ENCODE measurements around the gene RREB1. TPM values are rescaled to one million over a fixed set of nuclear protein-coding genes. Genes with fewer than 3 reads are reported as not detected.

RREB1 gene
- polyA plus RNA-seq, 1 donor from 2014 or later: not detected

GRCh38 chr6:7153789-7154188 is 46.0 kb downstream of the RREB1 start:
- Histone ChIP-seq H3K9me2 (ENCODE audit: insufficient read depth, low read length) (no peaks in the 10 kb centered on the region), H3K27ac (ENCODE audit: low read length) (no peak overlapping the region), H2AFZ (ENCODE audit: low read depth, low read length) (no peak overlapping the region), H3K36me3 (ENCODE audit: insufficient read depth, low read length) (no peaks in the 10 kb centered on the region), H3K4me3 (ENCODE audit: low read length) (no peak overlapping the region), H3K4me2 (ENCODE audit: low read length) (no peak overlapping the region), H3K9ac (ENCODE audit: low read length) (no peak overlapping the region), H3K9me3 (ENCODE audit: low read length) (no peaks in the 10 kb centered on the region), H4K20me1 (ENCODE audit: insufficient read depth) (no peaks in the 10 kb centered on the region), H3K79me2 (replicated peaks; ENCODE audit: insufficient read depth, low read length) (no peaks in the 10 kb centered on the region), H3F3A (ENCODE audit: insufficient read depth, low read length, poor library complexity, severe bottlenecking) (no peaks in the 10 kb centered on the region), H3K27me3 (ENCODE audit: insufficient read depth, low read depth, low read length) (no peaks in the 10 kb centered on the region)
- no peak for TF ChIP-seq TAF1 (IDR thresholded peaks at IDR 0.05; ENCODE audit: low read depth)
- no peak for TF ChIP-seq EP300 (conservative IDR thresholded peaks at IDR 0.05; ENCODE audit: poor library complexity, severe bottlenecking)

GRCh38 chr6:7154341-7155139 is 46.8 kb downstream of the RREB1 start:
- no peak overlapping the region for H3K27ac ChIP-seq (ENCODE audit: low read length)
- H3K9ac ChIP-seq (ENCODE audit: low read length): no peak overlapping the region
- no peaks in the 10 kb centered on the region for H3K27me3 ChIP-seq (ENCODE audit: insufficient read depth, low read depth, low read length)
- H4K20me1 ChIP-seq (ENCODE audit: insufficient read depth): no peaks in the 10 kb centered on the region
- no peak overlapping the region for H2AFZ ChIP-seq (ENCODE audit: low read depth, low read length)
- H3K9me2 ChIP-seq (ENCODE audit: insufficient read depth, low read length): no peaks in the 10 kb centered on the region
- no peak for TF ChIP-seq EP300 (conservative IDR thresholded peaks at IDR 0.05; ENCODE audit: poor library complexity, severe bottlenecking)
- TF ChIP-seq SMC3 (conservative IDR thresholded peaks at IDR 0.05; ENCODE audit: poor library complexity): no peak
- no peak for TF ChIP-seq EZH2 (IDR thresholded peaks at IDR 0.05; ENCODE audit: borderline replicate concordance, insufficient read depth, low read length, poor library complexity, severe bottlenecking)
- TF ChIP-seq TAF1 (IDR thresholded peaks at IDR 0.05; ENCODE audit: low read depth): no peak
- H3F3A ChIP-seq (ENCODE audit: insufficient read depth, low read length, poor library complexity, severe bottlenecking): no peaks in the 10 kb centered on the region
- no peaks in the 10 kb centered on the region for H3K79me2 ChIP-seq (replicated peaks; ENCODE audit: insufficient read depth, low read length)
- H3K9me3 ChIP-seq (ENCODE audit: low read length): no peaks in the 10 kb centered on the region
- no peaks in the 10 kb centered on the region for H3K36me3 ChIP-seq (ENCODE audit: insufficient read depth, low read length)
- no peak overlapping the region for H3K4me3 ChIP-seq (ENCODE audit: low read length)
- H3K4me2 ChIP-seq (ENCODE audit: low read length): no peak overlapping the region

- TF ChIP-seq CTCF (IDR thresholded peaks at IDR 0.05; ENCODE audit: poor library complexity, severe bottlenecking): no peak
- TF ChIP-seq RAD21 (conservative IDR thresholded peaks at IDR 0.05): no peak
- no peak for TF ChIP-seq REST (IDR thresholded peaks at IDR 0.05; ENCODE audit: borderline replicate concordance)
- no peak for TF ChIP-seq SMC3 (conservative IDR thresholded peaks at IDR 0.05; ENCODE audit: poor library complexity)
- Histone ChIP-seq H2AFZ (ENCODE audit: low read depth, low read length) (no peak overlapping the region), H3K27me3 (ENCODE audit: insufficient read depth, low read depth, low read length) (no peaks in the 10 kb centered on the region), H3F3A (ENCODE audit: insufficient read depth, low read length, poor library complexity, severe bottlenecking) (no peaks in the 10 kb centered on the region), H3K9me3 (ENCODE audit: low read length) (no peaks in the 10 kb centered on the region), H3K9ac (ENCODE audit: low read length) (no peak overlapping the region), H3K4me3 (ENCODE audit: low read length) (no peak overlapping the region), H3K36me3 (ENCODE audit: insufficient read depth, low read length) (no peaks in the 10 kb centered on the region), H3K27ac (ENCODE audit: low read length) (no peak overlapping the region), H3K4me2 (ENCODE audit: low read length) (no peak overlapping the region), H4K20me1 (ENCODE audit: insufficient read depth) (no peaks in the 10 kb centered on the region), H3K9me2 (ENCODE audit: insufficient read depth, low read length) (no peaks in the 10 kb centered on the region), H3K79me2 (replicated peaks; ENCODE audit: insufficient read depth, low read length) (no peaks in the 10 kb centered on the region)
Measured at GRCh38 chr6:7155871-7156579, 48.3 kb downstream of the RREB1 start.
